Fibroblast of the aortic adventitia (primary cell): ENCODE results near the gene DLGAP1. TPM values are rescaled to one million over a fixed set of nuclear protein-coding genes. Genes with fewer than 3 reads are reported as not detected.

Experiments
- DNase-seq: peaks from one replicate; pipeline ENCODE4 v3.0.0-alpha.2; 2010; ENCODE audit warnings: low read depth
- H3K4me3 ChIP-seq: 2 replicates; pipeline ENCODE4 v1.5.1; 2011; ENCODE audit warnings: low read depth, mild to moderate bottlenecking, control low read depth, low read length, moderate library complexity
- CTCF ChIP-seq: IDR thresholded peaks from 2 replicates; pipeline ENCODE4 v1.5.1; 2011; ENCODE audit warnings: mild to moderate bottlenecking, low read length, control low read depth, inconsistent platforms; ENCODE audit not compliant: insufficient read depth
- total RNA-seq: library from RNA; depleted of rRNA; stranded (reverse); fragments of >200 nt; gene quantifications from 2 replicates; pipeline ENCODE4 v1.2.3, GENCODE V29; 2012; ENCODE audit warnings: low replicate concordance

DLGAP1 gene
- total RNA-seq, 1 donor = 1.4 TPM

GRCh38 chr18:3747176-3747973, 707.7 kb downstream of the DLGAP1 start:
- no peak for TF ChIP-seq CTCF
- peak; percentile 97 for DNase-seq
- H3K4me3 ChIP-seq = peak overlapping the region; percentile 7

GRCh38 chr18:3742541-3742940, 712.6 kb downstream of the DLGAP1 start:
- no peak for TF ChIP-seq CTCF
- DNase-seq = no peak
- no peak overlapping the region for H3K4me3 ChIP-seq

GRCh38 chr18:3741333-3741732, 713.8 kb downstream of the DLGAP1 start:
- no peak overlapping the region for H3K4me3 ChIP-seq
- TF ChIP-seq CTCF = no peak
- no peak for DNase-seq

- H3K4me3 ChIP-seq = no peak overlapping the region
- no peak for TF ChIP-seq CTCF
- DNase-seq = no peak
Observed at GRCh38 chr18:3728704-3729437, 726.2 kb downstream of the DLGAP1 start.

- DNase-seq = no peak
- TF ChIP-seq CTCF = no peak
- H3K4me3 ChIP-seq = no peak overlapping the region
Observed at GRCh38 chr18:3727274-3727673, 727.8 kb downstream of the DLGAP1 start.

- TF ChIP-seq CTCF = no peak
Observed at GRCh38 chr18:3726238-3726951, 728.7 kb downstream of the DLGAP1 start.

More at GRCh38 chr18:3726238-3726951, 728.7 kb downstream of the DLGAP1 start:
- DNase-seq = no peak
- no peak overlapping the region for H3K4me3 ChIP-seq
